Smooth muscle cell (in vitro differentiated cells): ENCODE data around the gene EPB41. TPM values are rescaled to one million over a fixed set of nuclear protein-coding genes. Genes with fewer than 3 reads are reported as not detected.

ENCODE experiments used
- DNase-seq: peaks from one replicate; lab custom pipeline; 2025; ENCODE audit not compliant: unreplicated experiment; lab: John Stamatoyannopoulos, UW
- H2AFZ ChIP-seq: fragments of 200-600 bp; sonication (generic); 2 replicates; pipeline ENCODE4 v1.6.0; 2016; ENCODE audit warnings: antibody characterized with exemption, low read depth, mild to moderate bottlenecking
- H3F3A ChIP-seq: fragments of 200-600 bp; sonication (generic); 2 replicates; pipeline ENCODE4 v1.6.0; 2017; ENCODE audit warnings: antibody characterized with exemption, low read depth
- H3K27ac ChIP-seq: fragments of 200-600 bp; sonication (generic); 2 replicates; pipeline ENCODE4 v1.5.1; 2016; ENCODE audit warnings: low read depth, mild to moderate bottlenecking
- H3K27me3 ChIP-seq: fragments of 200-600 bp; sonication (generic); 2 replicates; pipeline ENCODE4 v1.6.1; 2016; ENCODE audit warnings: low read depth, mild to moderate bottlenecking
- H3K36me3 ChIP-seq: fragments of 200-600 bp; sonication (generic); 2 replicates; pipeline ENCODE4 v1.5.1; 2016; ENCODE audit warnings: low read depth
- H3K4me1 ChIP-seq: fragments of 200-600 bp; sonication (generic); 2 replicates; pipeline ENCODE4 v1.5.1; 2016; ENCODE audit warnings: low read depth
- H3K4me2 ChIP-seq: fragments of 200-600 bp; sonication (generic); 2 replicates; pipeline ENCODE4 v1.6.0; 2016; ENCODE audit warnings: mild to moderate bottlenecking
- H3K4me3 ChIP-seq: fragments of 200-600 bp; sonication (generic); 2 replicates; pipeline ENCODE4 v1.5.1; 2016; ENCODE audit warnings: mild to moderate bottlenecking
- H3K79me2 ChIP-seq: fragments of 200-600 bp; sonication (generic); 2 replicates; pipeline ENCODE4 v1.6.0; 2016; ENCODE audit warnings: low read depth, mild to moderate bottlenecking
- H3K9ac ChIP-seq: fragments of 200-600 bp; sonication (generic); 2 replicates; pipeline ENCODE4 v1.6.0; 2016; ENCODE audit warnings: low read depth
- H3K9me3 ChIP-seq: fragments of 200-600 bp; sonication (generic); replicated peaks from 2 replicates; pipeline ENCODE4 v1.5.1; 2016; ENCODE audit warnings: low read depth
- H4K20me1 ChIP-seq: fragments of 200-600 bp; sonication (generic); 2 replicates; pipeline ENCODE4 v1.6.0; 2016; ENCODE audit warnings: low read depth
- CTCF ChIP-seq: fragments of 200-600 bp; sonication (generic); IDR thresholded peaks from 2 replicates; pipeline ENCODE4 v1.5.1; 2017; ENCODE audit warnings: borderline replicate concordance, mild to moderate bottlenecking, antibody characterized with exemption; ENCODE audit not compliant: insufficient read depth, poor library complexity, severe bottlenecking
- WGBS: methylation state at CpG from one replicate; pipeline ENCODE4 v1.1.7; 2016; ENCODE audit warnings: low lambda C conversion rate; 5-methylcytosine and 5-hydroxymethylcytosine counted together
- polyA plus RNA-seq: library from polyadenylated mRNA; unstranded; fragments of >200 nt; fragmentation: Nextera tagmentation; extraction: Ambion mirVana; gene quantifications from 2 replicates; pipeline ENCODE4 v1.2.1, GENCODE V29; 2016
- total RNA-seq: library from RNA; depleted of rRNA; stranded (reverse); fragments of >200 nt; gene quantifications from 2 replicates; pipeline ENCODE4 v1.2.3, GENCODE V29; 2014

The EPB41 gene
- total and polyA plus RNA-seq, 2 experiments from 2014 or later, result 4.7 to 20.2 TPM

- DNase-seq, result no peak
- no peak for TF ChIP-seq CTCF
- 89% methylated on average over 4 of the region's 4 CpGs for WGBS
Measured at GRCh38 chr1:29029667-29030066, 115.3 kb downstream of the EPB41 start.

DNA sequence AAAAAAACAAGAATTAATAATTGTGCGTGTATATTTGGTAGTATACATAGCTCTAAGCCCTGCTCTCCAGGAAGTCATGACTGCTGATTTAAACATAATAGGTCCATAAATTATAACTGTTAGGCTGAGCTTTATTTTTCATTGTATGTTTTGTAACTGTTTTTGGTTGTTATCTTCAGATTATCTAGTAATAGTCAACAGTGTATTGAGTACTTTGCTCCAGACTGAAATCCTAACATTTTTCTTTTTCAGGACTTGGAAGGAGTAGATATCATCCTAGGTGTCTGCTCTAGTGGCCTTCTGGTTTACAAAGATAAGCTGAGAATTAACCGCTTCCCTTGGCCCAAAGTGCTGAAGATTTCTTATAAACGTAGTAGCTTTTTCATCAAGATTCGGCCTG, 118.5 kb downstream of the EPB41 start:
- no peaks in the 10 kb centered on the region for H4K20me1 ChIP-seq
- 77% methylated on average over 4 of the region's 4 CpGs for WGBS
- H3K27me3 ChIP-seq, result no peaks in the 10 kb centered on the region
- no peak overlapping the region for H3K27ac ChIP-seq
- no peak overlapping the region for H3K4me3 ChIP-seq
- DNase-seq, result no peak
- H3K36me3 ChIP-seq, result no peaks in the 10 kb centered on the region
- no peaks in the 10 kb centered on the region for H3K4me1 ChIP-seq
- no peak overlapping the region for H3K4me2 ChIP-seq
- no peaks in the 10 kb centered on the region for H3K9me3 ChIP-seq
- no peak for TF ChIP-seq CTCF
- H3F3A ChIP-seq, result no peaks in the 10 kb centered on the region
- no peaks in the 10 kb centered on the region for H3K79me2 ChIP-seq
- no peak overlapping the region for H2AFZ ChIP-seq
- H3K9ac ChIP-seq, result no peak overlapping the region

More at GRCh38 chr1:29029667-29030066, 115.3 kb downstream of the EPB41 start:
- no peak overlapping the region for H3K4me2 ChIP-seq
- H3K4me3 ChIP-seq, result no peak overlapping the region
- H3K9ac ChIP-seq, result no peak overlapping the region
- no peaks in the 10 kb centered on the region for H3K4me1 ChIP-seq
- no peaks in the 10 kb centered on the region for H3K79me2 ChIP-seq
- no peaks in the 10 kb centered on the region for H3K9me3 ChIP-seq
- H3K27ac ChIP-seq, result no peak overlapping the region
- H3K27me3 ChIP-seq, result no peaks in the 10 kb centered on the region
- H3F3A ChIP-seq, result no peaks in the 10 kb centered on the region
- H3K36me3 ChIP-seq, result no peaks in the 10 kb centered on the region
- H2AFZ ChIP-seq, result no peak overlapping the region
- H4K20me1 ChIP-seq, result no peaks in the 10 kb centered on the region

GRCh38 chr1:29033829-29034466, 119.6 kb downstream of the EPB41 start:
- no peak overlapping the region for H3K4me2 ChIP-seq
- WGBS, result 86% methylated on average over 1 of the region's 1 CpG
- no peaks in the 10 kb centered on the region for H3K36me3 ChIP-seq
- H3F3A ChIP-seq, result no peaks in the 10 kb centered on the region
- H3K9ac ChIP-seq, result no peak overlapping the region
- H3K79me2 ChIP-seq, result no peaks in the 10 kb centered on the region
- no peak overlapping the region for H2AFZ ChIP-seq
- H3K4me1 ChIP-seq, result no peaks in the 10 kb centered on the region
- H3K9me3 ChIP-seq, result no peaks in the 10 kb centered on the region
- TF ChIP-seq CTCF, result peak; percentile 79
- no peaks in the 10 kb centered on the region for H3K27me3 ChIP-seq
- H3K27ac ChIP-seq, result no peak overlapping the region
- H3K4me3 ChIP-seq, result no peak overlapping the region
- no peak for DNase-seq
- H4K20me1 ChIP-seq, result no peaks in the 10 kb centered on the region

DNA sequence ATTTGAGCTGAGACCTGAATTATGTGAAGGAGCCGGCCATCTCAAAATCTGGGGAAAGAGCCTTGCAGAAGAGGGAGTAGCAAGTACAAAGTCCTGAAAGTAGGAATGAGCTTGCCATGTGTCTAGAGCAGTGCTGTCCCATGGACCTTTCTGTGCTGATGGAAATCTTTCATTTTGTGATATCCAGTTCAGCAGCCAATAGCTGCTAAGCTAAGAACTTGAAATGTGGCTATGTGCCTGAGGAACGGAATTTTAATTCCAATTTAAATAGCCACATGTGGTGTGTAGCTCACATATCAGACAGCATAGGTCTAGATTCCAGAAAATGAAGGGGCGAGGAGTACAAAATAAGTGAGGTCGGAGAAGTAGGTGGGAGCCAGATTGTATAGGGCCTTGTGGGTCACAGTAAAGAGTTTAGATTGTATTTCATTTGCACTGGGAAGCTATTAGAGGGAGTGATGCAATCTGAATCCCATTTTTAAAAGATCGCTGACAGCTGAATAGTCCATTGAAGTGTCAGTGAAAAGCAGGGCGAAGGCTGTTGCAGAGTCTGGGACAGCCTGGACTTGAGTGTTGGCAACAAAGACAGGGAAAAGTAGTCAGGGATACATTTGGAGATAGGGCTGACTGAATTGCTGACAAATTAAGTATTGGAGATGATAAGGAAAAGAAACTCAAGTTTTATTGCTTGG, 129.1 kb downstream of the EPB41 start:
- no peaks in the 10 kb centered on the region for H3K36me3 ChIP-seq
- H3F3A ChIP-seq, result no peaks in the 10 kb centered on the region
- no peaks in the 10 kb centered on the region for H3K79me2 ChIP-seq
- no peaks in the 10 kb centered on the region for H3K9me3 ChIP-seq
- WGBS, result 77% methylated on average over 6 of the region's 6 CpGs
- TF ChIP-seq CTCF, result no peak
- no peak overlapping the region for H3K9ac ChIP-seq
- H3K27ac ChIP-seq, result no peak overlapping the region
- H4K20me1 ChIP-seq, result no peaks in the 10 kb centered on the region
- no peaks in the 10 kb centered on the region for H3K27me3 ChIP-seq
- H3K4me3 ChIP-seq, result no peak overlapping the region
- H2AFZ ChIP-seq, result no peak overlapping the region
- no peak for DNase-seq
- H3K4me2 ChIP-seq, result no peak overlapping the region
- H3K4me1 ChIP-seq, result no peaks in the 10 kb centered on the region
